ENCODE measurements around the gene BACH2. TPM values are rescaled to one million over a fixed set of nuclear protein-coding genes. Genes with fewer than 3 reads are reported as not detected.

Gene BACH2
- total and polyA plus RNA-seq, 9 of the 15 experiments (the other 6 are each of a cell fraction or from before 2014, with no cell fraction given), result 0.06 to 3.1 (median 0.59) TPM

DNA sequence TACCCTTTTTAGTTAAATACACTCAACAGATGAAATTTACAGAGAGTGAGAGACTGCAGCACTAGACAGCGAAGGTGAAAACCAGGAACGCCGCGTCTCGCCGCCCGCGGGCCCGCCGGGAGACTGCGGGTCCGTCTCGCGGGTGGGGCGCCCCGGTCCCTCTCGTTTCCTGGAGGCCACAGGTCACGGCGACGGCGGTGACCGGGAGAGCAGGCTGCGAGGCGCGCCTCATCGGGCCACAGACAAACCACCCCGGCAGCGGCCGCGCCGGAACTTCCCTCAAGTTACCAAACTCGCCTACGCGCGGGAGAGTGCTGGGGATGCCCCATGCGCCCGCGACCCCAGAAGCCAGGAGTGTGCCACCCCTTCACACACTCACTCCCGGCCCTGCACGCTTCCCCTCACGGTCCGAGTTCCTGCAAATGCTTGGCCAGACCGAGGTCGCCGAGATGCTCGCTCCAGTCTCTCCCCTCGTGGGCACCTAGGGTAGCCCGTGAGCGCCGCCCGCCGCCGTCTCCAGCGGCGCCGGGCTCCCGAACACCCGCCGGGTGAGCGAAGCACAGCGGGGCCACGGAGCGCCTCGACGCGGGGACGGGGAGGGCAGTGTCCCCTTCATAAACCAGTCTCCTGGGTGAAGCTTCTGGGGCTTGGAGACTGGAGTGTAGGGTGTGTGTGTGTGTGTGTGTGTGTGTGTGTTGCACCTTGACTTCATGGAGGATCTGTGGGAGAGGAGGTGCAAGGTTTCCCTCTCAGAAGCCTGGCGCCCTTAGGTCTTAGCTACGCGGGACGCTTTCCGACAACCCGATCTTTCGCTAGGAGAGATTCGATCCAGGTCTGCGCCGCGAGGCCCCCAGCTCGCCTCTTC, 1.4 kb downstream of the BACH2 start (continued):
- TF ChIP-seq, protein P1, sequence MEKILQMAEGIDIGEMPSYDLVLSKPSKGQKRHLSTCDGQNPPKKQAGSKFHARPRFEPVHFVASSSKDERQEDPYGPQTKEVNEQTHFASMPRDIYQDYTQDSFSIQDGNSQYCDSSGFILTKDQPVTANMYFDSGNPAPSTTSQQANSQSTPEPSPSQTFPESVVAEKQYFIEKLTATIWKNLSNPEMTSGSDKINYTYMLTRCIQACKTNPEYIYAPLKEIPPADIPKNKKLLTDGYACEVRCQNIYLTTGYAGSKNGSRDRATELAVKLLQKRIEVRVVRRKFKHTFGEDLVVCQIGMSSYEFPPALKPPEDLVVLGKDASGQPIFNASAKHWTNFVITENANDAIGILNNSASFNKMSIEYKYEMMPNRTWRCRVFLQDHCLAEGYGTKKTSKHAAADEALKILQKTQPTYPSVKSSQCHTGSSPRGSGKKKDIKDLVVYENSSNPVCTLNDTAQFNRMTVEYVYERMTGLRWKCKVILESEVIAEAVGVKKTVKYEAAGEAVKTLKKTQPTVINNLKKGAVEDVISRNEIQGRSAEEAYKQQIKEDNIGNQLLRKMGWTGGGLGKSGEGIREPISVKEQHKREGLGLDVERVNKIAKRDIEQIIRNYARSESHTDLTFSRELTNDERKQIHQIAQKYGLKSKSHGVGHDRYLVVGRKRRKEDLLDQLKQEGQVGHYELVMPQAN (IDR thresholded peaks at IDR 0.05; ENCODE audit: borderline replicate concordance), result no peak
- no peak for TF ChIP-seq CBX5 (IDR thresholded peaks at IDR 0.05; ENCODE audit: borderline replicate concordance, low read depth)
- TF ChIP-seq BRD4 (IDR thresholded peaks at IDR 0.05), result no peak
- TF ChIP-seq, protein P2, sequence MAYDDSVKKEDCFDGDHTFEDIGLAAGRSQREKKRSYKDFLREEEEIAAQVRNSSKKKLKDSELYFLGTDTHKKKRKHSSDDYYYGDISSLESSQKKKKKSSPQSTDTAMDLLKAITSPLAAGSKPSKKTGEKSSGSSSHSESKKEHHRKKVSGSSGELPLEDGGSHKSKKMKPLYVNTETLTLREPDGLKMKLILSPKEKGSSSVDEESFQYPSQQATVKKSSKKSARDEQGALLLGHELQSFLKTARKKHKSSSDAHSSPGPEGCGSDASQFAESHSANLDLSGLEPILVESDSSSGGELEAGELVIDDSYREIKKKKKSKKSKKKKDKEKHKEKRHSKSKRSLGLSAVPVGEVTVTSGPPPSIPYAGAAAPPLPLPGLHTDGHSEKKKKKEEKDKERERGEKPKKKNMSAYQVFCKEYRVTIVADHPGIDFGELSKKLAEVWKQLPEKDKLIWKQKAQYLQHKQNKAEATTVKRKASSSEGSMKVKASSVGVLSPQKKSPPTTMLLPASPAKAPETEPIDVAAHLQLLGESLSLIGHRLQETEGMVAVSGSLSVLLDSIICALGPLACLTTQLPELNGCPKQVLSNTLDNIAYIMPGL (CRISPR knock-in tag; IDR thresholded peaks at IDR 0.05), result no peak
- no peak for TF ChIP-seq ZNF133 (CRISPR knock-in tag; IDR thresholded peaks at IDR 0.05)
- no peak for TF ChIP-seq RHOXF2B (CRISPR knock-in tag; conservative IDR thresholded peaks at IDR 0.05)
- TF ChIP-seq, protein P3, sequence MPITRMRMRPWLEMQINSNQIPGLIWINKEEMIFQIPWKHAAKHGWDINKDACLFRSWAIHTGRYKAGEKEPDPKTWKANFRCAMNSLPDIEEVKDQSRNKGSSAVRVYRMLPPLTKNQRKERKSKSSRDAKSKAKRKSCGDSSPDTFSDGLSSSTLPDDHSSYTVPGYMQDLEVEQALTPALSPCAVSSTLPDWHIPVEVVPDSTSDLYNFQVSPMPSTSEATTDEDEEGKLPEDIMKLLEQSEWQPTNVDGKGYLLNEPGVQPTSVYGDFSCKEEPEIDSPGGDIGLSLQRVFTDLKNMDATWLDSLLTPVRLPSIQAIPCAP (CRISPR knock-in tag; IDR thresholded peaks at IDR 0.05; ENCODE audit: borderline replicate concordance), result no peak
- TF ChIP-seq CBFA2T3 (IDR thresholded peaks at IDR 0.05), result no peak
- no peak for TF ChIP-seq ZNF589 (CRISPR knock-in tag; IDR thresholded peaks at IDR 0.05; ENCODE audit: low read depth)
- TF ChIP-seq HMG20A (CRISPR knock-in tag; conservative IDR thresholded peaks at IDR 0.05), result no peak
- TF ChIP-seq RAD21 (CRISPR knock-in tag; conservative IDR thresholded peaks at IDR 0.05 in 1 of 2, IDR thresholded peaks at IDR 0.05 in 1 of 2), result peak in 1 of 2 experiments; percentile 35; a peak in 2 of 4 replicates
- no peak for TF ChIP-seq SMARCA5 (IDR thresholded peaks at IDR 0.05)
- TF ChIP-seq, protein P4, sequence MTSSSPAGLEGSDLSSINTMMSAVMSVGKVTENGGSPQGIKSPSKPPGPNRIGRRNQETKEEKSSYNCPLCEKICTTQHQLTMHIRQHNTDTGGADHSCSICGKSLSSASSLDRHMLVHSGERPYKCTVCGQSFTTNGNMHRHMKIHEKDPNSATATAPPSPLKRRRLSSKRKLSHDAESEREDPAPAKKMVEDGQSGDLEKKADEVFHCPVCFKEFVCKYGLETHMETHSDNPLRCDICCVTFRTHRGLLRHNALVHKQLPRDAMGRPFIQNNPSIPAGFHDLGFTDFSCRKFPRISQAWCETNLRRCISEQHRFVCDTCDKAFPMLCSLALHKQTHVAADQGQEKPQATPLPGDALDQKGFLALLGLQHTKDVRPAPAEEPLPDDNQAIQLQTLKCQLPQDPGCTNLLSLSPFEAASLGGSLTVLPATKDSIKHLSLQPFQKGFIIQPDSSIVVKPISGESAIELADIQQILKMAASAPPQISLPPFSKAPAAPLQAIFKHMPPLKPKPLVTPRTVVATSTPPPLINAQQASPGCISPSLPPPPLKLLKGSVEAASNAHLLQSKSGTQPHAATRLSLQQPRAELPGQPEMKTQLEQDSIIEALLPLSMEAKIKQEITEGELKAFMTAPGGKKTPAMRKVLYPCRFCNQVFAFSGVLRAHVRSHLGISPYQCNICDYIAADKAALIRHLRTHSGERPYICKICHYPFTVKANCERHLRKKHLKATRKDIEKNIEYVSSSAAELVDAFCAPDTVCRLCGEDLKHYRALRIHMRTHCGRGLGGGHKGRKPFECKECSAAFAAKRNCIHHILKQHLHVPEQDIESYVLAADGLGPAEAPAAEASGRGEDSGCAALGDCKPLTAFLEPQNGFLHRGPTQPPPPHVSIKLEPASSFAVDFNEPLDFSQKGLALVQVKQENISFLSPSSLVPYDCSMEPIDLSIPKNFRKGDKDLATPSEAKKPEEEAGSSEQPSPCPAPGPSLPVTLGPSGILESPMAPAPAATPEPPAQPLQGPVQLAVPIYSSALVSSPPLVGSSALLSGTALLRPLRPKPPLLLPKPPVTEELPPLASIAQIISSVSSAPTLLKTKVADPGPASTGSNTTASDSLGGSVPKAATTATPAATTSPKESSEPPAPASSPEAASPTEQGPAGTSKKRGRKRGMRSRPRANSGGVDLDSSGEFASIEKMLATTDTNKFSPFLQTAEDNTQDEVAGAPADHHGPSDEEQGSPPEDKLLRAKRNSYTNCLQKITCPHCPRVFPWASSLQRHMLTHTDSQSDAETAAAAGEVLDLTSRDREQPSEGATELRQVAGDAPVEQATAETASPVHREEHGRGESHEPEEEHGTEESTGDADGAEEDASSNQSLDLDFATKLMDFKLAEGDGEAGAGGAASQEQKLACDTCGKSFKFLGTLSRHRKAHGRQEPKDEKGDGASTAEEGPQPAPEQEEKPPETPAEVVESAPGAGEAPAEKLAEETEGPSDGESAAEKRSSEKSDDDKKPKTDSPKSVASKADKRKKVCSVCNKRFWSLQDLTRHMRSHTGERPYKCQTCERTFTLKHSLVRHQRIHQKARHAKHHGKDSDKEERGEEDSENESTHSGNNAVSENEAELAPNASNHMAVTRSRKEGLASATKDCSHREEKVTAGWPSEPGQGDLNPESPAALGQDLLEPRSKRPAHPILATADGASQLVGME (CRISPR knock-in tag; IDR thresholded peaks at IDR 0.05), result no peak
- TF ChIP-seq, protein P5, sequence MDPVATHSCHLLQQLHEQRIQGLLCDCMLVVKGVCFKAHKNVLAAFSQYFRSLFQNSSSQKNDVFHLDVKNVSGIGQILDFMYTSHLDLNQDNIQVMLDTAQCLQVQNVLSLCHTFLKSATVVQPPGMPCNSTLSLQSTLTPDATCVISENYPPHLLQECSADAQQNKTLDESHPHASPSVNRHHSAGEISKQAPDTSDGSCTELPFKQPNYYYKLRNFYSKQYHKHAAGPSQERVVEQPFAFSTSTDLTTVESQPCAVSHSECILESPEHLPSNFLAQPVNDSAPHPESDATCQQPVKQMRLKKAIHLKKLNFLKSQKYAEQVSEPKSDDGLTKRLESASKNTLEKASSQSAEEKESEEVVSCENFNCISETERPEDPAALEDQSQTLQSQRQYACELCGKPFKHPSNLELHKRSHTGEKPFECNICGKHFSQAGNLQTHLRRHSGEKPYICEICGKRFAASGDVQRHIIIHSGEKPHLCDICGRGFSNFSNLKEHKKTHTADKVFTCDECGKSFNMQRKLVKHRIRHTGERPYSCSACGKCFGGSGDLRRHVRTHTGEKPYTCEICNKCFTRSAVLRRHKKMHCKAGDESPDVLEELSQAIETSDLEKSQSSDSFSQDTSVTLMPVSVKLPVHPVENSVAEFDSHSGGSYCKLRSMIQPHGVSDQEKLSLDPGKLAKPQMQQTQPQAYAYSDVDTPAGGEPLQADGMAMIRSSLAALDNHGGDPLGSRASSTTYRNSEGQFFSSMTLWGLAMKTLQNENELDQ (CRISPR knock-in tag; IDR thresholded peaks at IDR 0.05; ENCODE audit: borderline replicate concordance), result no peak

Data from K562 (cell line).